Vagina (tissue), 2 donors: Measurements from ENCODE around the gene GRIK4. TPM values are rescaled to one million over a fixed set of nuclear protein-coding genes. Genes with fewer than 3 reads are reported as not detected.

Source experiments
- DNase-seq, 2 donors: peaks; one replicate each; pipeline ENCODE4 v3.0.0-alpha.2; 2017; ENCODE audit errors: extremely low spot score in 2 of 2
- H3K27ac ChIP-seq: fragments of 200-600 bp; sonication (generic); one replicate; pipeline ENCODE4 v1.5.1; 2019
- H3K27me3 ChIP-seq: fragments of 200-600 bp; sonication (generic); one replicate; pipeline ENCODE4 v1.5.1; 2019
- H3K36me3 ChIP-seq, 2 donors: fragments of 200-600 bp; sonication (generic); one replicate each; pipeline ENCODE4 v1.5.1; 2017 to 2019
- H3K4me1 ChIP-seq: fragments of 200-600 bp; sonication (generic); one replicate; pipeline ENCODE4 v1.5.1; 2019
- H3K4me3 ChIP-seq, 2 donors: fragments of 200-600 bp; sonication (generic); 1 replicate in 1 of 2; 2 replicates in 1 of 2; pipeline ENCODE4 v1.5.1; 2016 to 2019
- H3K9me3 ChIP-seq: fragments of 200-600 bp; sonication (generic); one replicate; pipeline ENCODE4 v1.5.1; 2019
- CTCF ChIP-seq, 3 experiments: fragments of 450-650 bp in 2 of 3; fragments of 200-600 bp in 1 of 3; sonication (generic) in 1 of 3; IDR thresholded peaks; one replicate each; pipeline ENCODE4 v1.5.1; 2017 to 2019; ENCODE audit warnings: antibody characterized with exemption in 3 of 3, mild to moderate bottlenecking in 2 of 3, moderate library complexity in 2 of 3
- POLR2A ChIP-seq, 2 donors: fragments of 450-650 bp; IDR thresholded peaks; one replicate each; pipeline ENCODE4 v1.6.1; 2017; ENCODE audit warnings: antibody characterized with exemption in 2 of 2, mild to moderate bottlenecking in 2 of 2, moderate library complexity in 2 of 2
- POLR2AphosphoS5 ChIP-seq, 2 donors: sonication (generic); formaldehyde crosslinking; IDR thresholded peaks; one replicate each; pipeline ENCODE4 v1.9.0; 2017; ENCODE audit warnings: antibody characterized with exemption in 2 of 2, mild to moderate bottlenecking in 2 of 2, low read depth in 1 of 2; ENCODE audit not compliant: insufficient read depth in 1 of 2
- intact Hi-C: fragments of 100-400 bp; cut with DNase I; formaldehyde crosslinking; loops from one replicate; pipeline ENCODE4 v1.15.1; 2023
- total RNA-seq: library from RNA; depleted of rRNA; stranded (reverse); fragments of >200 nt; gene quantifications from one replicate; pipeline ENCODE4 v1.2.3, GENCODE V29; 2016

The GRIK4 gene
- total RNA-seq, 1 donor from 2014 or later, result 0.25 TPM

DNA sequence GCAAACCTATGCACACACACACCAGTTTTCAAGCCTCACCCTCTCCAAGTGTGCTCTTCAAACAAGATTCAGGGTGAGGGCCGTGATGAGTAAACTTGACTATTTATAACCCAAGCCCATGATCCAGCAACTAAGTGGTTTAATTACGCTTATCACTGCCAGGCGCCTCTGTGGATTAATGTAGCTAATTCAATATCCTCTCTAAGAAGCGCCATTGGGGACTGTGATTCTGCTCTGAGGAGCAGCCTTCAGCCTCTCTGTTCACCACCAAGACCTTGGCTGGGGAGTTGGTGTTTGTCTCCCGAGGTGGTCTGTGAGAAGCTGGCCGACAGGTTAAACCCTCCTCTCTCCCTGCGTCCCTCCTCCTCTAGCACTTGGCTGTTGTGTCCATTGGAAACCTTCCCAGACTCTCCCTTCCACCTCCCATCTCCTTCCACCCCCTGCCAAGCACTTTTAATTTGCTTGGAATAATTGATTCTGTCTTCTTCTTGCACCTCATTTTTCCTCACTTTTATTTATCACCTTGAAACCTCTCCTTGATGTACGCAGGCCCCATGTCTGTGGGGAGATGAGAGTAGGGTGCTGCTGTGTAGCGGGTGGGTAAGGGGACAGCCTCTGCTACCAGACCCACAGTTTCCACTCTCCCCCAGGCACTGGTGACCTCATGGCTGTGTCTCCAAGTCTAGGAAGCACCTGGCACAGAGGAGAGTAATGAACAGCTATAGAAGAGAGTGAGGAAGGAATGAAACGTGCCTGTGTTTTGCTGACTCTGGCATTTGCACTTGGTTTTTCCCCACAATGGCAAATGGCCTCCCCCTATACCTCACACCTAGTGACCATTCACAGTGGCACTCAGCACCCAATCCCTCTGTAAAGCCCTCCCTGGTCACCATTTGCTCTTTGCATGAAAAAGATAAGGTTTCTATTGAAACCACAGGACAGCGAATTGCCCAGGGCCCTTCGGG, 236.6 kb downstream of the GRIK4 start:
- Histone ChIP-seq H3K36me3 (no peaks in the 10 kb centered on the region), H3K9me3 (no peaks in the 10 kb centered on the region), H3K4me3 (no peak overlapping the region), H3K27me3 (no peaks in the 10 kb centered on the region), H3K4me1 (no peaks in the 10 kb centered on the region), H3K27ac (no peak overlapping the region)
- peak in 1 of 2 donors; percentile 44 for DNase-seq
- TF ChIP-seq POLR2A (IDR thresholded peaks at IDR 0.05) (no peak), POLR2AphosphoS5 (IDR thresholded peaks at IDR 0.05; ENCODE audit: insufficient read depth in 1 of 2, low read depth in 1 of 2) (no peak), CTCF (IDR thresholded peaks at IDR 0.05) (no peak)
- intact Hi-C loops, result no loop called here

DNA sequence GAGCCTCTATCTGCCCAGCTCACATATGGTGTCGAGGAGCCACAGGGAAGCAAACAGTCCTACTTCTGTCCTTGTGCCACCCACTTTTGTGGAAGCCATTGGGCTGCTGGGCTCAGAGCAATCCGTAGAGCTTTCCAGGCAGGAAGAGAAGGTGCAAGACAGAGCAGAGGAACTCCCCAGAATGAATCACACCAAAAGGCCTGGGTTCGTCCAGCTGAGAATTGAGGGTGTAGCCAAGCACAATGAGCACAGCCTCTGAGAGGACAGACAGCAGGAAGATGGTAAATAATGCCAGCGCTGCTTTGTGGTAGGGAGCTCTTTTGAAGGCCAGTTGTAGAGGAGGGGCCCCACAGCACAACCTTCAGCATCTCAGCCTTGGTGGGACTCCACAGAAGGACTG, 237.8 kb downstream of the GRIK4 start:
- no peaks in the 10 kb centered on the region for H3K27me3 ChIP-seq
- DNase-seq, result peak in 1 of 2 donors; percentile 18
- TF ChIP-seq POLR2AphosphoS5 (IDR thresholded peaks at IDR 0.05; ENCODE audit: insufficient read depth in 1 of 2, low read depth in 1 of 2) (peak in 1 of 2 donors; percentile 55), CTCF (IDR thresholded peaks at IDR 0.05) (no peak)
- H3K9me3 ChIP-seq, result no peaks in the 10 kb centered on the region
- H3K4me3 ChIP-seq, result no peak overlapping the region
- H3K36me3 ChIP-seq, result no peaks in the 10 kb centered on the region
- H3K4me1 ChIP-seq, result no peaks in the 10 kb centered on the region
- intact Hi-C loops, result no loop called here
- no peak overlapping the region for H3K27ac ChIP-seq

DNA sequence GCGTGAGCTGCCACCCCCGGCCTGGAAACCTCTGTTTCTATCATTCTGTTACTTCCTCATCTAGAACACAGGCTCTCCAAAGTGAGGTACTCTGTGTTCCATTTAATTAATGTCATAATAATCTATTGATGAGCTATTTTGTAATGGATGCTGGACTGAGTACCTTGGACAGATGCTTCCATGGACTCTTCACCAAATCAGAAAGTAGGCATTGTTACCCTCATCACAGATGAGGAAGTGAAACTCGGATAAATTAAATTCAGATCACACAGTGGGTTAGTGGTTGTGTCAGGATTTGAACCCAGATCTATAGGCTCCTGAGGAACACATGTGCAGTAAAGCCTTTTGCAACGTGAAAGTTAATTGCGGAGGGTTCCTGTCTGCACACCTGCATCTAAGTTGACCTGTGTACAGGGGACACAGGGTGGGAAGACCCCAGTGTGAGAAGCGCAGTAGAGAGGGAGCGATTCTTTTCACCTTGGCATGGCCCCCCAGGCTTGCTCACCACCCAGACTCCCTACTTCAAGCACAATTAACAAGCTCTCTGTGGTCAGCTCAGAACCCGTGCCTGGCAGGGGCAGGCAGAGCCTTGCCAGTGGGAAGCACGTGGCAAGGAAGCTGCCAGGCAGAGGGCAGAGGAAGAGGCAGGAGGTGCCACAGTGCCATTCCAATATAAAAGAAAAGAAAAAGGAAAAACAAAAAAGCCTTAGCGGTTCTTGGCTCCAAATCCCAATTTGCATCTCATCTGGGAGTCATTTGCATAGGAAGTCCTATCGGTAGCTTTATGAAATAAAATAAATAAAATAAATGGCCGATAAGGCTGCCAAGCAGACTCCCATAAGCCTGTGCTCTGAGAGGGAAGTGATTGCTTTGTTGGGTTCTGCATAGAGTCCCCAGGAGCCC, 239.3 kb downstream of the GRIK4 start:
- H3K9me3 ChIP-seq, result no peaks in the 10 kb centered on the region
- DNase-seq, result no peak
- no peak overlapping the region for H3K27ac ChIP-seq
- no peak overlapping the region for H3K4me3 ChIP-seq
- H3K27me3 ChIP-seq, result no peaks in the 10 kb centered on the region
- H3K4me1 ChIP-seq, result no peaks in the 10 kb centered on the region
- intact Hi-C loops, result no loop called here
- TF ChIP-seq POLR2AphosphoS5 (IDR thresholded peaks at IDR 0.05; ENCODE audit: insufficient read depth in 1 of 2, low read depth in 1 of 2), result no peak
- TF ChIP-seq POLR2A (IDR thresholded peaks at IDR 0.05), result no peak
- no peak for TF ChIP-seq CTCF (IDR thresholded peaks at IDR 0.05)
- no peaks in the 10 kb centered on the region for H3K36me3 ChIP-seq

DNA sequence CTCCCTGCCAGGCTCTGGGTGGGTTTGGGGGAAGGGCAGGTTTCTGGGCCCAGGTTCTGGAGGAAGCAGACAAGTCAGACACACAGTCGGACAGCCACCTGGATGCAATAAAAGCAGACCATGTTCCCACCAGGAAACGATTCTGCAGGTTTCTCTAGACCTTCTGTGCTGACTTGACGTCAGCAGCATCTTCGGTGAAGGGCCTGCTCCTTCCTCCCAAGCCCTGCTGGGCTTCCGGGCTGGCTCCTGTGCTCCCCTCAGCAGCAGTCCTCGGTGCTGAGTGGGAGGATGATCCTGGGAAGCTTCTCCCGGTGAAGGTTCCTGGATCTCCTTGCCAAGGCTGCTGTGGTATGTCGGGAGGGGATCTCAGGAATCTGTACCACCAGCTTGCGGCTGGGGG, 240.0 kb downstream of the GRIK4 start:
- no peaks in the 10 kb centered on the region for H3K9me3 ChIP-seq
- H3K4me3 ChIP-seq, result no peak overlapping the region
- intact Hi-C loops, result no loop called here
- TF ChIP-seq POLR2A (IDR thresholded peaks at IDR 0.05) (no peak), POLR2AphosphoS5 (IDR thresholded peaks at IDR 0.05; ENCODE audit: insufficient read depth in 1 of 2, low read depth in 1 of 2) (no peak), CTCF (IDR thresholded peaks at IDR 0.05) (no peak)
- no peaks in the 10 kb centered on the region for H3K27me3 ChIP-seq
- H3K4me1 ChIP-seq, result no peaks in the 10 kb centered on the region
- H3K27ac ChIP-seq, result no peak overlapping the region
- DNase-seq, result no peak
- H3K36me3 ChIP-seq, result no peaks in the 10 kb centered on the region
